IMR-90 (cell line): ENCODE data around the gene STMN1. TPM values are rescaled to one million over a fixed set of nuclear protein-coding genes. Genes with fewer than 3 reads are reported as not detected.
A peak's percentile ranks its signal among the peaks of the same experiment; 100 is the strongest.

Experiments
- ATAC-seq: fragments of 200-7000 bp; cut with Tn5 transposase; 2 replicates; pipeline ENCODE4 v1.9.1; 2020; ENCODE audit warnings: low read depth, mild to moderate bottlenecking, moderate library complexity
- BruUV-seq: library from RNA; stranded (reverse); fragments of 400-500 nt; replicated peaks from 2 replicates; lab custom pipeline; 2021; lab: Mats Ljungman, UMichigan
- CTCF ChIA-PET: fragments of 300-600 bp; formaldehyde crosslinking; extraction: SDS; loops from one replicate; lab custom pipeline; 2021; ENCODE audit warnings: antibody characterized with exemption; lab: Yijun Ruan, JAX
- POLR2A ChIA-PET: fragments of 300-600 bp; sonication (Branson Sonifier 250); formaldehyde crosslinking; loops from one replicate; lab custom pipeline; 2022; ENCODE audit warnings: antibody characterized with exemption; ENCODE audit not compliant: unreplicated experiment; lab: Charles Lee
- DNase-seq: peaks from one replicate; pipeline ENCODE4 v3.0.0; 2013
- H2AFZ ChIP-seq: replicated peaks from 2 replicates; pipeline ENCODE3; 2013; ENCODE audit warnings: low read length, mild to moderate bottlenecking; ENCODE audit not compliant: poor library complexity
- H2AK5ac ChIP-seq: 2 replicates; pipeline ENCODE4 v1.6.1; 2013; ENCODE audit warnings: low read depth, low read length, inconsistent platforms
- H2AK9ac ChIP-seq: replicated peaks from 2 replicates; pipeline ENCODE3; 2013; ENCODE audit warnings: mild to moderate bottlenecking, low read depth, low read length, moderate library complexity; ENCODE audit not compliant: poor library complexity
- H2BK120ac ChIP-seq: 2 replicates; pipeline ENCODE4 v1.6.1; 2013; ENCODE audit warnings: low read depth, low read length, inconsistent platforms
- H2BK15ac ChIP-seq: 3 replicates; pipeline ENCODE4 v1.6.1; 2013; ENCODE audit warnings: low read depth, low read length, inconsistent platforms
- H2BK20ac ChIP-seq: 2 replicates; pipeline ENCODE4 v1.6.1; 2013; ENCODE audit warnings: low read depth, mild to moderate bottlenecking, inconsistent platforms, low read length, moderate library complexity
- H2BK5ac ChIP-seq: 2 replicates; pipeline ENCODE4 v1.6.1; 2013; ENCODE audit warnings: mild to moderate bottlenecking, low read depth, low read length, inconsistent platforms; ENCODE audit not compliant: poor library complexity, severe bottlenecking
- H3K14ac ChIP-seq: replicated peaks from 2 replicates; pipeline ENCODE4 v1.6.1; 2013; ENCODE audit warnings: low read depth, low read length, inconsistent platforms
- H3K18ac ChIP-seq: 2 replicates; pipeline ENCODE4 v1.6.1; 2013; ENCODE audit warnings: low read depth, low read length, control low read depth
- H3K23ac ChIP-seq: 2 replicates; pipeline ENCODE4 v1.6.1; 2013; ENCODE audit warnings: low read depth, low read length, inconsistent platforms
- H3K27ac ChIP-seq: 2 replicates; pipeline ENCODE4 v1.5.1; 2013; ENCODE audit warnings: mild to moderate bottlenecking, control low read depth, low read length; ENCODE audit not compliant: insufficient read depth
- H3K27me3 ChIP-seq: 2 replicates; pipeline ENCODE4 v1.6.1; 2013; ENCODE audit warnings: low read length; ENCODE audit not compliant: control insufficient read depth, insufficient read depth
- H3K36me3 ChIP-seq: 2 replicates; pipeline ENCODE4 v1.6.1; 2013; ENCODE audit warnings: low read length, mixed read lengths; ENCODE audit not compliant: control insufficient read depth, insufficient read depth
- H3K4ac ChIP-seq: 2 replicates; pipeline ENCODE4 v1.6.1; 2013; ENCODE audit warnings: low read depth, low read length, inconsistent platforms
- H3K4me1 ChIP-seq: 2 replicates; pipeline ENCODE4 v1.6.1; 2013; ENCODE audit warnings: low read length, mixed read lengths; ENCODE audit not compliant: control insufficient read depth, insufficient read depth
- H3K4me2 ChIP-seq: 2 replicates; pipeline ENCODE4 v1.6.1; 2013; ENCODE audit warnings: low read depth, mild to moderate bottlenecking, control low read depth, low read length, moderate library complexity
- H3K4me3 ChIP-seq: 2 replicates; pipeline ENCODE4 v1.5.1; 2013; ENCODE audit warnings: low read depth, mild to moderate bottlenecking, control low read depth, low read length, moderate library complexity; ENCODE audit not compliant: insufficient read depth
- H3K56ac ChIP-seq: 2 replicates; pipeline ENCODE4 v1.6.1; 2013; ENCODE audit warnings: low read length, inconsistent platforms; ENCODE audit not compliant: insufficient read depth; ENCODE audit errors: extremely low read depth
- H3K79me1 ChIP-seq, 2 experiments: 2 replicates each; pipeline ENCODE4 v1.6.1; 2013; ENCODE audit warnings: low read length in 2 of 2, inconsistent platforms in 1 of 2, low read depth in 1 of 2
- H3K9ac ChIP-seq: 2 replicates; pipeline ENCODE4 v1.6.1; 2013; ENCODE audit warnings: low read depth, low read length, control low read depth
- H3K9me1 ChIP-seq: 2 replicates; pipeline ENCODE4 v1.6.1; 2013; ENCODE audit warnings: low read length, inconsistent platforms; ENCODE audit not compliant: insufficient read depth
- H3K9me3 ChIP-seq: 2 replicates; pipeline ENCODE4 v1.6.1; 2013; ENCODE audit warnings: low read length; ENCODE audit not compliant: control insufficient read depth, insufficient read depth
- H4K20me1 ChIP-seq: 2 replicates; pipeline ENCODE4 v1.6.1; 2013; ENCODE audit warnings: low read length, inconsistent platforms; ENCODE audit not compliant: insufficient read depth
- H4K5ac ChIP-seq: 2 replicates; pipeline ENCODE4 v1.6.1; 2013; ENCODE audit warnings: mild to moderate bottlenecking, low read depth, low read length, control low read depth
- H4K8ac ChIP-seq, 2 experiments: 2 replicates each; pipeline ENCODE4 v1.6.1; 2013; ENCODE audit warnings: low read depth in 2 of 2, low read length in 2 of 2, control low read depth in 1 of 2, inconsistent platforms in 1 of 2
- H4K91ac ChIP-seq: 2 replicates; pipeline ENCODE4 v1.6.1; 2013; ENCODE audit warnings: low read depth, low read length, inconsistent platforms; ENCODE audit not compliant: insufficient read depth
- MAFK ChIP-seq: IDR thresholded peaks from 2 replicates; pipeline ENCODE4 v1.6.1; 2012; ENCODE audit warnings: low read depth, low read length, improper control_type of control experiment
- WGBS, 2 experiments: methylation state at CpG; one replicate each; pipeline versions ENCODE4 v1.1.5 to v1.1.7; 2013; ENCODE audit warnings: missing lambda C conversion rate in 2 of 2; ENCODE audit not compliant: insufficient read length in 1 of 2; ENCODE audit errors: extremely low coverage in 2 of 2; 5-methylcytosine and 5-hydroxymethylcytosine counted together
- dilution Hi-C: fragments of 300-500 bp; cut with HindIII; formaldehyde crosslinking; loops from one replicate; pipeline ENCODE4 v1.14.3; 2018; ENCODE audit warnings: low sequenced_read_pairs; ENCODE audit not compliant: unreplicated experiment
- in situ Hi-C: fragments of 300-500 bp; cut with MboI; formaldehyde crosslinking; loops from 3 replicates; pipeline ENCODE4 v1.14.3; 2019; ENCODE audit warnings: low sequenced_read_pairs, inconsistent platforms, mixed read lengths
- intact Hi-C: fragments of 100-400 bp; cut with micrococcal nuclease; formaldehyde crosslinking; loops from 2 replicates; pipeline ENCODE4 v1.10.0; 2022
- polyA plus RNA-seq, 3 experiments: library from polyadenylated mRNA; depleted of rRNA; stranded (reverse); fragments of >200 nt; gene quantifications; 2 replicates each; pipeline ENCODE4 v1.2.3, GENCODE V29; 2012; ENCODE audit warnings: low replicate concordance in 1 of 3
- total RNA-seq: library from RNA; depleted of rRNA; stranded (reverse); fragments of >200 nt; gene quantifications from 2 replicates; pipeline ENCODE4 v1.2.3, GENCODE V29; 2012

STMN1 gene
- total and polyA plus RNA-seq, 2 of the 4 experiments (the other 2 are of a cell fraction) = 93.0 to 273 TPM

GRCh38 chr1:25909040-25909439, 2.8 kb upstream of the STMN1 start:
- Histone ChIP-seq H3K36me3 (no peaks in the 10 kb centered on the region), H3K27me3 (no peaks in the 10 kb centered on the region), H2BK120ac (no peak overlapping the region), H3K4me3 (no peak overlapping the region), H2BK15ac (no peak overlapping the region), H3K23ac (no peak overlapping the region), H2AK9ac (no peak overlapping the region), H3K14ac (no peak overlapping the region), H2AFZ (peak overlapping the region; percentile 11), H2AK5ac (no peak overlapping the region), H4K20me1 (peaks cover 3% of the 10 kb centered on the region; the same call in 1 of the 2 replicates), H3K27ac (no peak overlapping the region), H3K9me3 (no peaks in the 10 kb centered on the region), H4K8ac (no peak overlapping the region), H2BK5ac (no peak overlapping the region), H3K9me1 (peaks cover 14% of the 10 kb centered on the region; the same call in 1 of the 2 replicates), H2BK20ac (no peak overlapping the region), H3K4ac (no peak overlapping the region), H4K91ac (no peak overlapping the region), H4K5ac (no peak overlapping the region), H3K4me1 (peaks cover 6% of the 10 kb centered on the region), H3K4me2 (no peak overlapping the region), H3K56ac (no peak overlapping the region), H3K9ac (no peak overlapping the region), H3K79me1 (peaks cover 0 to 3% of the 10 kb centered on the region in 2 experiments; a peak in 1 of 4 replicates), H3K18ac (no peak overlapping the region)
- DNase-seq = no peak
- POLR2A ChIA-PET = no interaction called here
- no peak for ATAC-seq
- CTCF ChIA-PET = interaction anchor here (1.0 to 1.5 kb wide), 2 partner anchors 13 to 14 kb away, joined by 3 to 5 read pairs; no protein-coding TSS in a partner anchor
- WGBS, 2 experiments = 50% methylated on average over 2 of the region's 10 CpGs; no CpG with 5 or more reads in 1 of the 2 experiments
- in situ Hi-C loops = no loop called here
- no TSS peak for BruUV-seq
- dilution Hi-C loops = no loop called here
- no peak for TF ChIP-seq MAFK
- intact Hi-C loops = no loop called here
